Measurements from ENCODE around the gene TM6SF1.
"Not testable (repeated sequence)": the region's sequence is repeated elsewhere in the genome, so short reads cannot be mapped to it uniquely, and the experiment has no call there.

The TM6SF1 gene

GRCh38 chr15:83106994-83107840 lies at the start of gene TM6SF1:
Gene TM6SF1 (plus strand): TSS chr15:83107645. CDS start chr15:83107681, 36 bp downstream.
- DNase-seq = no peak

- peak; percentile 11 for DNase-seq
Observed at GRCh38 chr15:83057696-83058376, 49.6 kb upstream of the TM6SF1 start.

- DNase-seq = no peak
Observed at GRCh38 chr15:83061680-83062079, 45.8 kb upstream of the TM6SF1 start.

DNA sequence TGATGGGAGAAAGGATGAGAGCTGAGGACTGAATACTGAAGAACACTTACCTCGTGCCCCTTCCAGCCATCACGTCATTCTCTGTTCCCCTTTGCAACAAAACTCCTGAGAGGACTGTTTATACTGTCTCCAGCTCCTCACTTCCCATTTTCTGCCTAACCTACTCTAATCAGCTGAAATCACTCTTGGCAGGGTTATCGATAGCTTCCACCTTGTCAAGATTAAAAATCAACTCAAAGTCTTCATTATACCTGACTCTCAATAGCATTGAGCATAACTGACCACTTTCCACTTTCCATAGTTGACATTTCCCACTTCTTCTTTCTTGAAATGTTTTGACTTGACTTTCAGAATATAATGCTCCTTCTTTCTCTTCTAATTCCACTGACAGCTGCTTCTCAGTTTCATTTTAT lies 44.7 kb upstream of the TM6SF1 start:
- no peak for DNase-seq

GRCh38 chr15:83063551-83063950 lies 43.9 kb upstream of the TM6SF1 start:
- no peak for DNase-seq

GRCh38 chr15:83064859-83065258 lies 42.6 kb upstream of the TM6SF1 start:
- no peak for DNase-seq

DNA sequence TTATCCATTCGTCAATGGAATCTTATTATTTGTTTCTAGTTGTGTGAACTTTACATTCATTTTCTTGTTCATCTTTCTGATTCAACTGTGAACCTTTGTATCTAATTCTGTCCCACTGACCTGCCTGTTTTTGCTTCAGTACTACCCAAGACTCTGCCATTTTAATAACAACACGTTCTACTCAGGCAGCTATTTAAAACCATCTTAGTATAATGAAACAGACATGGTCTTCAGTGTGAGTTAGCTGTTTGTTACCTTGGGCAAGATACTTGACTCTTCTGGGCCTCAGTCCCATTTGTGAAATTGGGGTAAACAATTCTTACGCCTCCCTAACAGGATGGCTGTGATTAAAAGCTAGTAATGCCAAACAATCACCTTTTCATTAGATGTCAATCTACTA lies 42.0 kb upstream of the TM6SF1 start:
- no peak for DNase-seq

DNA sequence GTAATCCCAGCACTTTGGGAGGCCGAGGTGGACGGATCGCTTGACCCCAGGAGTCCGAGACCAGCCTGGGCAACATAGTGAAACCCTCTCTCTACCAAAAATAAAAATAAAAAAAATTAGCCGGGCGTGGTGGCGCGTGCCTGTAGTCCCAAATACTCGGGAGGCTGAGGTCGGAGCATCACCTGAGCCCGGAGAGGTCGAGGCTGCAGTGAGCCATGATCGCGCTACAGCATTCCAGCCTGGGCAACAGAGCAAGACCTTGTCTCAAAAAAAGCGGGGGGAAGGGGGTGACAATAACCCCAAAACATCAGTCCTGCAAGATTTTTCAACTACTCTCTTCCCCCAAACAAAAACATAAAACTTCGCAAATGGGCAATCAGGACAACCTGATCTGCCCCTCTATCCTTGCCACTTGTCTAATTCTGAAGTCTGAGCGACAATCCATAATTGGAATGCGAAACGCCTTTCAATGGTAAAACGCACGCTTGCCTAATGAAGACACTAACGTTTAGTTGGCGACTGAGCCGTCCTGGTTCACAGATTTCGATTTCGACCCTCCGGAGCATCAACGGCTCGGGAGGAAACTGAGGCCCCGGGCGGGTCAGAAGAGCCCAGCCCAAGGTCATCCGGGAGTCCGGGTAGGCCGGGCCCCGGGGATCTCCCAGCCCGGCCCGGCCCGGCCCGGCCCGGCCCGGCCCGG lies 41.3 kb upstream of the TM6SF1 start:
- no peak for DNase-seq

GRCh38 chr15:83066734-83067637 lies 40.5 kb upstream of the TM6SF1 start, which contains the start of gene BTBD1:
Gene BTBD1 (minus strand): TSS chr15:83067252. CDS start chr15:83067151, 101 bp downstream.
- peak; percentile 87 for DNase-seq

- no peak for DNase-seq
Observed at GRCh38 chr15:83067638-83067962, 39.8 kb upstream of the TM6SF1 start.

DNA sequence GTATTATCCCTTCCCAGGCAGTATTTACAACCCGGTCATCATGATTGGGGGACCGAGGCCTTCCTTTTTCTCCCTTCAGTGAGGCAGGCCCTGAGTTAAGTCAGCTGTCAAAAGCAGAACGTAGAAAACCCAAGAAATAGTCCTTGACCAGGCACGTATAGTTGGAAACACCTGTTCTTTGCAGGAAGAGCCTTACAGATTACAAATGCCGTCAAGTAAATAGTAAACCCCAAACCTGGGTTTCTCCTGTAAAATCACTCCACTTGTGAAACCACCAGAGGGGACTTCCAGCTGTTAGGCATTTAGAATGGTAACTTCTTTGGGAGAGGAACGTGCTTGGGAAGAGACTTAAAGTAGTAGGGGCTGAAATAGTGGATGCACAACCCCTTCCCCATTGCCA lies 39.4 kb upstream of the TM6SF1 start:
- DNase-seq = no peak

DNA sequence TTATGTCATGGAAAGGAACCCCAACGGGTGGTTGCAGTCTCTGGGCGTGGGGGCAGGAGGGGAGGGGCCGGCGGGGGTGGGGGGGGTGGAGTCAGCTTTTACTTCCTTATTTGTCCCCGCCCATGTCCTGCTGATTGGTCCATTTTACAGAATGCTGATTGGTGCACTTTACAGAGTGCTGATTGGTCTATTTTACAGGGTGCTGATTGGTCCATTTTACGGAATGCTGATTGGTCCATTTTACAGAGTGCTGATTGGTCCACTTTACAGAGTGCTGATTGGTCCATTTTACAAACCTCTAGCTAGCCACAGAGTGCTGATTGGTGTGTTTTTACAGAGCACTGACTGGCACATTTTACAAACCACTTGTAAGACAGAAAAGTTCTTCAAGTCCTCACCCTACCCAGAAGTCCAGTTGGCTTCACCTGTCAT lies 38.2 kb upstream of the TM6SF1 start:
- DNase-seq = not testable (repeated sequence)

DNA sequence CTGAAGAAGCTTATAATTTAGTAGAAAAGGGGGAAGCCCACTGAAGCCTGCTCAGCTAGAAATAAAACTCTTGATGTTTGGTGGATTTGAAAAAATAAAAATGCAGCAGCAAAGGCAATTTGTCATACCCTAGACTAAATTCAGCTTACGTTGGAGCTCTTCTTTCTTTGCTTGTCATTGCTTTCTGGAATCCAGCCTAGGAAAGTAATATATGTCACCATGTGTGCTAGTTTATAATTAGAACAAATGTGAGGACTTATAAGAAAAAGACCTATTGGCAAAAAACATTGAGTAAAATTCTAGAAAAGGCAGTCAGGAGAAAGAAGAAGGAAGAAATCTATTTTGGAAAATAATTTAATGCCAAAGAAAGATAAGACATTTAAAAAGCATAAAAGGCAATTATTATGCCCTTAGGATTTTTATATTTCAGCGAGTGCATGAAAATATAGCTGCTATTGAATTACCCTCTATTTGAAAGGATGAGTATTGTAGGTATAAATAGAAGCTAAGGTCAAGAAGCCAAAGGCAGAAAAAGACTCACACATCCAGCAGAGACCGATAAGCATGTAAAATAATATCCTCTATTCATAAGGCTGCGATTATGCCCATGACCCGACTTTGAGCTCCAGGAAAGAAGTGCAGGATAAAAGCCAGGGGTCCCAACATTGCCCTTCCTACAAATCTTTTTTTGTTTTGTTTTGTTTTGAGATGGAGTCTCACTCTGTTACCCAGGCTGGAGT lies 29.8 kb upstream of the TM6SF1 start:
- DNase-seq = no peak

DNA sequence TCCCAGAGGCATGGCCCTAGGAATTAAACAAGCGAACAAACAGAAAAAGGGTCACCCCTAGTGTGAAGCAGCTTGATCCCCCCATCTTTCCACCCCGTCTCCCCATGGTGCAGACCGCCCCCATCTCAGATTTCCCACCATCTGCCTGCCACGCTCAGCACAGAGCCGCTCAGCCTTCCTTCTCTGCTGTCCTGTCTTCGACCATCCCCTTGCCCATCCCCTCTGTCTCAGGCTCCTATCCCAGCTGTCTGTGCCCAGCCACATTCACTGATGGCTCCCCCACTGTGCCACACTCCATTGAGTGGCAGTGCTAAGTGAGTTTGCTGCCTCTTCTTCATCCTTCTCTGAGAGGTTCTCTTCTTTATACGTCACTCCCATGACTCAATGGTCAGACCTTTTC lies 28.7 kb upstream of the TM6SF1 start:
- no peak for DNase-seq

- no peak for DNase-seq
Observed at GRCh38 chr15:83081256-83082014, 26.0 kb upstream of the TM6SF1 start.

DNA sequence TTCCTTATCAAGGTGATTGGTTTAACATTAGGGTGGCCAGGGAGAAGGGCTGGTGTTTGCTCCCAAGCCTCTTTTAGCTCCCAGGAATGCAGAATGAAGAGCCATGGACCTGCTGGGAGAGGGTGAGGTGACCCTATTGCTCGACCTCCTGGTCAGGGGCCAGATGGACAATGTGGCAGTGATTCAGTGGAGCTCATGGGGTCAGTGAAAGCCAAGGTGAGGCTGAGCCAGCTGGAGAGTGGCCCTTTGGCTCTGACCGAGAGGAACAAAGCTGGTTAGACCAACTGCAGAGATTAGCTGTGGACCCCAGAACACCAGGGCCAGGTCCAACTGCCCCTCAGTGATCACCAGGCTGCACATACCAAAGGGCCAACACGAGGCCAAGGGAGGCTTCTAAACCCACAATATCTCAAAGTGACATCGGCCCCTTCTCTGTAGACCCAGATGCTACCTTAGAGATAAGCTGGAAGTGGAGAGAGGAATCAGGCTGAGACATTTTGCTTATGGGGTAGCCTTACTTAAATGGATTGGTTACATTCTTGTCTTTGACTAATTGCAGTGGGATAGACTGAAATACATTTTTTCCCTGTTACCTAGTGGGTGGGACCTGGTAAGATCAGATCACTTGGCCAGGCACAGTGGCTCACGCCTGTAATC lies 24.6 kb upstream of the TM6SF1 start:
- DNase-seq = no peak

- DNase-seq = not testable (repeated sequence)
Observed at GRCh38 chr15:83085461-83085860, 22.0 kb upstream of the TM6SF1 start.

DNA sequence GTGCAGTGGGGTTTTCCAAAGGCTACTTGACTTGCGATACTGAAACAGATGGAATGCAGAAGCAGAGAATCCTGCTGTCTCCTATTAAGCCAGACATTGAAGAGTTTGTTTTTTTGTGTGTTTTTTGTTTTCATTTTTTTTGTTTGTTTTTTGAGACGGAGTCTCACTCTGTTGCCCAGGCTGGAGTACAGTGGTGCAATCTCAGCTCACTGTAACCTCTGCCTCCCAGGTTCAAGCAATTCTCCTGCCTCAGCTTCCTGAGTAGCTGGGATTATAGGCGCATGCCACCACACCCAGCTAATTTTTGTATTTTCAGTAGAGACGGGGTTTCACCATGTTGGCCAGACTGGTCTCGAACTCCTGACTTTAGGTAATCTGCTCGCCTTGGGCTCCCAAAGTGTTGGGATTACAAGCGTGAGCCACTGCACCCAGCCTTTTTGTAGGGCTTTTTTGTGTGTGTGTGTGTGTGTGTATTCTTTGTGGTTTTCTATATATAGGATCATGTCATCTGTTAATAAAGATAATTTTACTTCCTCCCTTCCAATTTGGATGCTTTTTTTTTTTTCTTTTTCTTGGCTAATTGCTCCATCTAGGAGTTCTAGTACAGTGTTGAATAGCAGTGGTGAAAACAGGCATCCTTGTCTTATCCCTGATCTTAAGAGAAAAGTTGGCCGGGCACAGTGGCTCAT lies 21.4 kb upstream of the TM6SF1 start:
- not testable (repeated sequence) for DNase-seq

GRCh38 chr15:83087576-83087975 lies 19.9 kb upstream of the TM6SF1 start:
- DNase-seq = no peak

DNA sequence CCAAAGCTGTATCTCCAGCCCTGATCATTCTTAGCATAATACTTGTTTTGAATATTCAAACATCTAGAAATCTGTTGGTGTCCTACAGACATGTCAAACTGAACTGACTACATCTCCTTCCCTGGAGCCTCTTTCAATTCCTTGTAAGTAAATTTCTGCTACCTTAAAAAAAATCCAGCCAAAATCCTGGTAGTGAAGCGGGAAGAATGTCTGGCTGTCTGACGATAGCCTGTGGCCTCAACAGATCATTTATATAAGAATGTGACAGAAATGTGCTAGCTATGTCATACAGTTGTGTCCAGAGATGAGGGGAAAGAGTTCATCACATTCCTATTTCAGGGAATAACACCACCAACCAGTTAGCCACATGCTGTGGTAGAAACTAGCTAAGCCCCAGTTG lies 18.6 kb upstream of the TM6SF1 start:
- no peak for DNase-seq

Data from midbrain (tissue), 1 donor.